ENCODE results near the gene BAD. TPM values are rescaled to one million over a fixed set of nuclear protein-coding genes. Genes with fewer than 3 reads are reported as not detected.
A peak's percentile ranks its signal among the peaks of the same experiment; 100 is the strongest.

BAD gene
- total and polyA plus RNA-seq, 9 donors: 3.4 to 125 (median 63.6) TPM

DNA sequence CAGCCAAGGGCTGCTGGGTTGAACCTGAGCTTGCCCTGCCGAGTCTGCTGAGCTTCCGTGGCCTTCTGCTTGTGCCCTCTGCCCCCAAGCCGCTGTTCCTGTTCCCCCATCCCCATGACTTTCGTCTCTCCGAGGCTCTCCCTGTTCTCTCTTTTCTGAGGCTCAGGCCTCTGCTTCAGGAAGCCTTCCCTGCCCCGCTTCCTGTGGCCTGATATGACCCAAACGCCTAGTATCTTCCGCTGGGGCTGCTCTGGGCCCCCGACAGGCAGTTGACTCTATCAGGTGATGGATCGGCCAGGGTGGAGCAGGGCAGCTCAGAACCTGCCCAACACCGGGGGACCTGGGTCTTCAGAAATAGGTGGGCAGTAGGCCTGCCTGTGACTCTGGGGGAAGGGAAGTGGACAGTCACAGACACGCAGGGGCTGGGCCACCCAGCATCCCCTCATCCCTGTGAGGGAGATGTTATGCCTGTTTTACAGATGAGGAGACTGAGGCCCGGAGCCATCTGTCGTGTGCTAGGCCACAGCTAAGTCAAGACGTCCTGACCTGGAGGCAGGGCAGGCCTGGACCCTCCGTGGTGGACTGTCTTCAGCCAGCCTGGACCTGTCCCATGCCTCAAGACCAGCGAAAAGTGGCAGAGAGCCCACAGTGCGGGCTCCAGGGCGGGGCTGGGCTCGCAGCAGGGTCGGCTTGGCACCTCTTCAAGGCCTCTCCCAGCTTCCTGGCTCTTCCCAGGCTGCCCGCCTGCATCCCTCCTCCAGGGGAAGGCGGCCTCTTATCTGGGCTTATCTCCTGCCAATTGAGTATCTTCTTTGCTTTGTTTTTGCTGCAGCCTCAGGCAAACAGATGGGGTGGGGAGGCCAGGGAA lies 16.2 kb downstream of the BAD start:
- H3K4me3 ChIP-seq: peak overlapping the region; percentile 75
- H3K27me3 ChIP-seq: no peaks in the 10 kb centered on the region
- intact Hi-C loops (cut with DNase I): loop anchor here in 2 of 4 donors (10.0 kb wide), 1 partner anchor 63 kb away; the partner anchor contains the start of gene FERMT3 (in 2 of the 2)
- no peaks in the 10 kb centered on the region for H3K36me3 ChIP-seq
- peaks cover 9% of the 10 kb centered on the region for H3K4me1 ChIP-seq (ENCODE audit: insufficient read depth)
- TF ChIP-seq CTCF (IDR thresholded peaks at IDR 0.05): peak in 1 of 3 donors; percentile 18
- TF ChIP-seq EP300 (IDR thresholded peaks at IDR 0.05): no peak
- no peak for TF ChIP-seq POLR2A (IDR thresholded peaks at IDR 0.05)
- peak; percentile 82 to 93 (median 90) for DNase-seq
- no peaks in the 10 kb centered on the region for H3K9me3 ChIP-seq
- peak overlapping the region; percentile 13 to 90 for H3K27ac ChIP-seq
- 17 to 29% (median 19%) methylated on average over 21 to 23 of the region's 23 CpGs for WGBS, 3 donors

DNA sequence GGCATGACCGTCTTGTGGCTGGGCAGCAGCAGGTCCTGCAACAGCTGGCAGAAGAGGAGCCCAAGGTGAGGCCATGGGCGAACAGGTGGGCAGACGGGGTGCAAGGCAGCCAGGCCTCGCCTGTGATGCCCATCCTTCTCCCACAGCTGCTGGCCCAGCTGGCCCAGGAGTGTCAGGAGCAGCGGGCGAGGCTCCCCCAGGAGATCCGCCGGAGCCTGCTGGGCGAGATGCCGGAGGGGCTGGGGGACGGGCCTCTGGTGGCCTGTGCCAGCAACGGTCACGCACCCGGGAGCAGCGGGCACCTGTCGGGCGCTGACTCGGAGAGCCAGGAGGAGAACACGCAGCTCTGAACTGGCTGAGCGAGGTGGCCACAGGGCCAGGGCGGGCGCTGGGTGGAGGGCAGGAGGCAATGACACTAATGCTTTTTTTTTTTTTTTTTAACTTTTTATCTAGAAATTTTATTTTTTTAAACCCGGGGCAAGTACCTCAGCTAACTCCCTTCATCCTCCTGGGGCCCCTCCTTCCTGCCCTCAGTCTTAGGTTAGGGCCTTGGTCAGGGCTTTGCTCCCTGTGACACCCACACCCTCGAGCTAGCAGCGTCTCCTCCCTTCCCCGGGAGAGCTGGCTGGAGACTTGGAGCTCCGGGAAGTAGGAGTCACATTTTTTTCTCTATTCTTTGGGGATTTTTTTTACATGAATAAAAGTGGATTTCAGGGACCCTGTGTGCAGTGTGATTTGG lies 17.1 kb downstream of the BAD start:
- no peaks in the 10 kb centered on the region for H3K36me3 ChIP-seq
- peak in 3 of 5 donors; percentile 55 to 66 (median 66) for DNase-seq
- H3K27ac ChIP-seq: peak overlapping the region in 1 of 2 donors; percentile 90
- TF ChIP-seq EP300 (IDR thresholded peaks at IDR 0.05) (no peak), CTCF (IDR thresholded peaks at IDR 0.05) (no peak), POLR2A (IDR thresholded peaks at IDR 0.05) (no peak)
- no peaks in the 10 kb centered on the region for H3K9me3 ChIP-seq
- WGBS, 3 donors: 70 to 71% (median 70%) methylated on average over 27 of the region's 27 CpGs
- no peak overlapping the region for H3K4me3 ChIP-seq
- no peaks in the 10 kb centered on the region for H3K27me3 ChIP-seq
- intact Hi-C loops (cut with DNase I): loop anchor here in 2 of 4 donors (10.0 kb wide), 1 partner anchor 63 kb away; the partner anchor contains the start of gene FERMT3 (in 2 of the 2)
- peaks cover 9% of the 10 kb centered on the region for H3K4me1 ChIP-seq (ENCODE audit: insufficient read depth)

- intact Hi-C loops (cut with DNase I): loop anchor here in 2 of 4 donors (10.0 kb wide), 1 partner anchor 62 kb away; the partner anchor contains the start of gene FERMT3 (in 2 of the 2)
- Histone ChIP-seq H3K4me3 (no peak overlapping the region), H3K27ac (no peak overlapping the region), H3K36me3 (no peaks in the 10 kb centered on the region), H3K27me3 (no peaks in the 10 kb centered on the region), H3K4me1 (ENCODE audit: insufficient read depth) (peaks cover 9% of the 10 kb centered on the region), H3K9me3 (no peaks in the 10 kb centered on the region)
- WGBS, 3 donors: 86 to 91% (median 90%) methylated on average over 15 of the region's 15 CpGs
- TF ChIP-seq POLR2A (IDR thresholded peaks at IDR 0.05): no peak
- no peak for TF ChIP-seq CTCF (IDR thresholded peaks at IDR 0.05)
- TF ChIP-seq EP300 (IDR thresholded peaks at IDR 0.05): no peak
- peak in 3 of 5 donors; percentile 35 to 64 (median 53) for DNase-seq
Measured at GRCh38 chr11:64266339-64266738, 18.1 kb downstream of the BAD start.

Data from ovary (tissue), 9 donors.